Islet precursor cell (in vitro differentiated cells): ENCODE measurements around the gene TNFRSF9.
"Not testable (repeated sequence)": the region's sequence is repeated elsewhere in the genome, so short reads cannot be mapped to it uniquely, and the experiment has no call there.

Source experiments
- DNase-seq: peaks from one replicate; pipeline ENCODE4 v3.0.0-alpha.2; 2018

Gene TNFRSF9

DNA sequence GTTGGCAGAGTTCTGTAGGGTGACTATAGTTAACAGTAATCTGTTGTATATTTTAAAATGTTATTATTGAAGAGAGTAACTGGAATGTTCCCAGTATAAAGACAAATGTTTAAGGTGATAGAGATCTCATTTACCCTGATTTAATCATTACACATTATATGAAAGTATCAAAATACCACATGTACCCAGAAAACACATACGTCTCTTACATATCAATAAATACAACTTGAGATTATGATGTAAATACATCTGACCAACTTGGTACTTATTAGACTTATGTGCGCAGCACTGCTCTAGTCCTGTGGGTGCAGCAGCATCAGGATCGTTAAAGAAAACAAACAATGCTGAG, 20.2 kb upstream of the TNFRSF9 start:
- DNase-seq, result no peak

DNA sequence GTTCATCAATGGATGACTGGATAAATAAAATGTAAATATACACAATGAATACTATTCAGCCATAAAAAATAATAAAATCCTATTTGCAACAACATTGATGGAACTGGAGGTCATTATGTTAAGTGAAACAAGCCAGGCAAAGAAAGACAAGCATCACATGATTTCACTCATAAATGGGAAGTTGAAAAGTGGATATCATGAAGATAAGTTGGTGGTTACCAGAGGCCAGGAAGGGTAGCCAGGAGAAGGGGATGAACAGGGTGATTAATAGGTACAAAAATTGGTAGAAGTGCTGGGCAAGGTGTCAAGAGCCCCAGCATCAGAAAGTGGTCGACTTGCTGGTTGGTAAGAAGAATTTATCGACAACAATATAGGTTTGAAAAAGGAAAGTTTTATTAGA, 19.5 kb upstream of the TNFRSF9 start:
- no peak for DNase-seq

DNA sequence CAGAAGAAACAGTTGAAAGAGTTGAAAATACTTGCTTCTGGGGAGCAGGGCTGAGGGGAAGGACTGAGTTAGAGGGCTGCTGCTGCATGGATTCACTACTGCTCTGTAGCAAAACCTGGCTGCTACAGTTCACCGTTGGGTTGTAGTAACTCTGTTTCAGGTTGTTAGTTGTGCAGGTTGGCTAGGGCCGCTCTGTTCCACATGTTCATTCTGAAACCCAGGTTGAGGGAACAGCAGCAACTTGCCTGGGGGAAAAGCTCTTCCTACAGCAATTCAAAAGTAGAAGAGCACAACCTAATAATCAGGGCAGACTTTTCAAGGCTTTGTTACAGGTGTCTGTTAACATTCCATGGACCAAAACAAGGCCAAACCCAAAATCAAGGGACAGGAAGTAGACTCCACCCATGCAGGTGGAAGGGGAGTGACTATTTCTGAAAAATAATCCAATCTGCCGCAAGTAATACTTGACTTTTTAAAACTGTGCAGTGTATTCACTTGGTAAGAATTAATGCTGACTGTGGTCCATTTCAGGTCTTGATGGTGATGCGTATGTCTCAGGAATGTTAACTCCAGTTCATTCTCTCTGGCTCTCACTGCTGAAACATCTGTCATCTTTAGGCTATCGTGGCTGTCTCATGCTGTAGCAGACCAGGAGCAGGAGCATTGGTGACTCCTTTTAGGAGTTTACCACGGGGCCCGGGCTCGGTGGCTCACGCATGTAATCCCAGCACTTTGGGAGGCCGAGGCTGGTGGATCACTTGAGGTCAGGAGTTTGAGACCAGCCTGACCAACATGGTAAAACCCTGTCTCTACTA, 15.8 kb upstream of the TNFRSF9 start:
- peak; percentile 65 for DNase-seq

GRCh38 chr1:7954683-7955082, 14.0 kb upstream of the TNFRSF9 start:
- DNase-seq, result no peak

- DNase-seq, result no peak
Measured at GRCh38 chr1:7953850-7954609, 13.4 kb upstream of the TNFRSF9 start.

DNA sequence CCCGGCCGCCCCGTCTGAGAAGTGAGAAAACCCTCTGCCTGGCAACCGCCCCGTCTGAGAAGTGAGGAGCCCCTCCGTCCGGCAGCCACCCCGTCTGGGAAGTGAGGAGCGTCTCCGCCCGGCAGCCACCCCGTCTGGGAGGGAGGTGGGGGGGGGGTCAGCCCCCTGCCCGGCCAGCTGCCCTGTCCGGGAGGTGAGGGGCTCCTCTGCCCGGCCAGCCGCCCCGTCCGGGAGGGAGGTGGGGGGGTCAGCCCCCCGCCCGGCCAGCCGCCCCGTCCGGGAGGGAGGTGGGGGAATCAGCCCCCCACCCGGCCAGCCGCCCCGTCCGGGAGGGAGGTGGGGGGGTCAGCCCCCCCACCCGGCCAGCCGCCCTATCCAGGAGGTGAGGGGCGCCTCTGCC, 12.2 kb upstream of the TNFRSF9 start:
- DNase-seq, result not testable (repeated sequence)

- peak; percentile 91 for DNase-seq
Measured at GRCh38 chr1:7948960-7949359, 8.3 kb upstream of the TNFRSF9 start.

- DNase-seq, result no peak
Measured at GRCh38 chr1:7943251-7943650, 2.6 kb upstream of the TNFRSF9 start.

- DNase-seq, result peak; percentile 87
Measured at GRCh38 chr1:7942214-7942921, 1.7 kb upstream of the TNFRSF9 start.

DNA sequence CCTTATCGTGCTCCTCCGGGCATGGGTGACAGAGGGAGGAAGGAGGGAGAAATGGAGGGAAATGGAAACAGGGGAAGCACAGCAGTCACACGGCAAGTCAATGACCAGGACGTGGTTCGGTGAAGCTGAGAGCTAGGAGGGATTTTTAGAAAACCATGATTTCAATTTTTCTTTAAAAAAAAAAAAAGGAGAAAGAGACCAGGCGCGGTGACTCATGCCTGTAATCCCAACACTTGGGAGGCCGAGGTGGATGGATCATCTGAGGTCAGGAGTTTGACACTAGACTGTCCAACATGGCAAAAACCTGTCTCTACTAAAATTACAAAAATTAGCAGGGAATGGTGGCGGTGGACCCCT, 776 bp upstream of the TNFRSF9 start:
- no peak for DNase-seq

DNA sequence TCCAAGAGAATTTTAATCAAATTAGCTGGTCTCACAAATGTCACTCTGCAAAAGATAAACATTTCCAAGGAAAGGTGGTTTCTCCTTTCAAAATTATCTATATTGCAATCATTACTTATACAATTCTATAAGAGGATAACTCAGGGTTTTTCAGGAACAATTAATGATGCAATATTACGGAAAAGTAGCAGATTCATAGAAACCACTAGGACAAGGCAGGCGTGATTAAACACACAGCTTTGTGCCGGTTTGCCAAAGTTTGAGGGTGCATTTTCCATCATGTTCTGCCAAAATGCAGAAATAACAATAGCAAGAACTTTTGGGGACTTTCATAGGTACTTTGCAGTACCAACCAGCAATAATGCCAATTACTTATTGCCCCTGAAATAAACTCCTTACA, 605 bp downstream of the TNFRSF9 start:
- DNase-seq, result no peak

DNA sequence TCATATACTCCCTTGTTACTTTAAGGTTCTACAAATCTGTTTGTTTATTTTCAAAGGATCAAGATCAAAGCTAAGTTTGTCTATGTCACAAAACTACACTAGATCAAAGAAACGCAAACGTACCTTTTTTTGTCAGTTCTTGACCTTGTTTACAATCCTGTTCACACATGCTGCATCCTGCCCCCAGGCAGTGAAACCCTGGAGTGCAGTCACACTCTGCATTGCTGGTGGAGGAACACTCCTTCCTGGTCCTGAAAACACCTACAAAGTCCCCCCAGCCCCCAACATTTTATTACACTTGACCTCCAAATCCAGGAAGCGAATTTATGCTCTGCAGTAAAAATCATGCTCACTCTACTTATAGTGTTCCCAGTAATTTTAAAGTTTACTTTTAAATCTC, 2.6 kb downstream of the TNFRSF9 start:
- peak; percentile 66 for DNase-seq

GRCh38 chr1:7932524-7933138, 8.0 kb downstream of the TNFRSF9 start:
- DNase-seq, result no peak

- no peak for DNase-seq
Measured at GRCh38 chr1:7931446-7931812, 9.2 kb downstream of the TNFRSF9 start.

- no peak for DNase-seq
Measured at GRCh38 chr1:7930645-7931445, 9.8 kb downstream of the TNFRSF9 start.

GRCh38 chr1:7929637-7930036, 11.0 kb downstream of the TNFRSF9 start:
- no peak for DNase-seq

- DNase-seq, result no peak
Measured at GRCh38 chr1:7928247-7928646, 12.4 kb downstream of the TNFRSF9 start.

GRCh38 chr1:7927061-7927460, 13.6 kb downstream of the TNFRSF9 start:
- DNase-seq, result not testable (repeated sequence)

- peak; percentile 62 for DNase-seq
Measured at GRCh38 chr1:7922301-7922700, 18.3 kb downstream of the TNFRSF9 start.

GRCh38 chr1:7921796-7922195, 18.8 kb downstream of the TNFRSF9 start:
- DNase-seq, result no peak

DNA sequence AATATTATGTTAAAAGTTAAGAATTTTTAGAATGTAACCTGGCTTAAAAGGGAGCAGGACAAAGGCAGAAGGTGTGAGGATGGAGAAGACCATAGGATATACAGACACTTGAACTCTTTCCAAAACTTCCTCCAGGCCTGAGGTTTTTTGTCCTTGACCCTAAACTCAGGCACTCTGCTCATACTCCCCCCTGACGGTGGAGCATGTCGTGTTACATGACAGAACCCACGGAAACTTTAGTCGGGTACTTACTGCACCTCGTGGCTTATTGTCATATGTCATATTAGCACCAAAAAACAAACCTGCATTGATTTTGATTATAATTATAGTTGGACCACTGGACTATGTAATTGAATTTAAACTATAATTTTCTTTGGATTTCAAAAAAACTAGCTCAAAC, 20.8 kb downstream of the TNFRSF9 start:
- DNase-seq, result no peak

- not testable (repeated sequence) for DNase-seq
Measured at GRCh38 chr1:7917971-7918370, 22.7 kb downstream of the TNFRSF9 start.

DNA sequence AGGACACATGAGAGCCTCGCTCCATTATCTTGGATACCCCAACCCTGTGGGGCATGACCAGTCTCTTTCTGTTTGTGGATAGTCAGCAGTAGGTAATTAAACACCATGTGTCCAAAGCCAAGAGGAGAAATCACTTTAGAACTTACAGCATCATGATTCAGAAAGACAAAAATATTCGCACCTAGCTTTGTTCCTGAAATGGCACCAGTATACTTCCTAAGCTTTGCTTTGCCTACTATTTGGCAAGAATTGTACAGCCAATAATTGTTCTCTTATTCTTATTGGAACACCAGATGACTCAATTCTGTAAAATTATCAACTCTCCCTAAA, 24.2 kb downstream of the TNFRSF9 start:
- DNase-seq, result no peak
